GM12801 (cell line): Measurements from ENCODE around the gene POLR1B.

ENCODE experiments used
- TF ChIP-seq, protein P1 (sequence below): IDR thresholded peaks from one replicate; pipeline ENCODE4 v1.5.1; 2011; ENCODE audit warnings: control low read depth; ENCODE audit not compliant: insufficient read length; ENCODE audit errors: extremely low read depth

Gene POLR1B

DNA sequence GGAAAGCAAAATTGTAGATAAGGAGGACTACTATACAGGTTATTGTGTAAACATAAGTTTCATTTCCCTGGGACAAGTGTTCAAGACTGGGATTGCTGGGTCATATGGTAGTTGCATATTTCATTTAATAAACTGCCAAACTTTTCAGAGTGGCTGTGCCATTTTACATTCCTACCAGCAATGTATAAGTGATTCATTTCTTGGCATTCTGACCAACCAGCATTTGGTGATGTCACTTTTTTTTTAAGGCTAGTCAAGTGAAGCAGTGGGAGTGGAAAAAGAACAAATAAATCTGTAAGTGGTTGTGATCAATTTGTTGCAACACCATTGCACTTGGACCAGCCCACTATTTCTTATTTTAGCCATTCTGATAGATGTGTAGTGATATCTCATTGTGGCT, 37.0 kb downstream of the POLR1B start:
- TF ChIP-seq, protein P1, sequence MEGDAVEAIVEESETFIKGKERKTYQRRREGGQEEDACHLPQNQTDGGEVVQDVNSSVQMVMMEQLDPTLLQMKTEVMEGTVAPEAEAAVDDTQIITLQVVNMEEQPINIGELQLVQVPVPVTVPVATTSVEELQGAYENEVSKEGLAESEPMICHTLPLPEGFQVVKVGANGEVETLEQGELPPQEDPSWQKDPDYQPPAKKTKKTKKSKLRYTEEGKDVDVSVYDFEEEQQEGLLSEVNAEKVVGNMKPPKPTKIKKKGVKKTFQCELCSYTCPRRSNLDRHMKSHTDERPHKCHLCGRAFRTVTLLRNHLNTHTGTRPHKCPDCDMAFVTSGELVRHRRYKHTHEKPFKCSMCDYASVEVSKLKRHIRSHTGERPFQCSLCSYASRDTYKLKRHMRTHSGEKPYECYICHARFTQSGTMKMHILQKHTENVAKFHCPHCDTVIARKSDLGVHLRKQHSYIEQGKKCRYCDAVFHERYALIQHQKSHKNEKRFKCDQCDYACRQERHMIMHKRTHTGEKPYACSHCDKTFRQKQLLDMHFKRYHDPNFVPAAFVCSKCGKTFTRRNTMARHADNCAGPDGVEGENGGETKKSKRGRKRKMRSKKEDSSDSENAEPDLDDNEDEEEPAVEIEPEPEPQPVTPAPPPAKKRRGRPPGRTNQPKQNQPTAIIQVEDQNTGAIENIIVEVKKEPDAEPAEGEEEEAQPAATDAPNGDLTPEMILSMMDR, result no peak

DNA sequence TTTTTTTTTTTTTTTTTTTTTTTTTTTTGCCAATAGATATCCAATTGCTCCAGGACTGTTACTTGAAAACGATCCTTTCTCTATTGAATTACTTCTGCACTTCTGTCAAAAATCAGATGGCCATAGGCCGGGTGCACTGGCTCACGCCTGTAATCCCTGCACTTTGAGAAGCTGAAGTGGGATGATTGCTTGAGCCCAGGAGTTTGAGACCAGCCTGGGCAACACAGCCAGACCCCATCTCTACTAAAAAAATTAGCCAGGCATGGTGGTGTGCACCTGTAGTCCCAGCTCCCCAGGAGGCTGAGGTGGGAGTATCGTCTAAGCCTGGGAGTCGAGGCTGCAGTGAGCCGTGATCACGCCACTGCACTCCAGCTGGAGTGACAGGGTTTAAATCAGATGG, 37.8 kb downstream of the POLR1B start:
- TF ChIP-seq, protein P1, result no peak

DNA sequence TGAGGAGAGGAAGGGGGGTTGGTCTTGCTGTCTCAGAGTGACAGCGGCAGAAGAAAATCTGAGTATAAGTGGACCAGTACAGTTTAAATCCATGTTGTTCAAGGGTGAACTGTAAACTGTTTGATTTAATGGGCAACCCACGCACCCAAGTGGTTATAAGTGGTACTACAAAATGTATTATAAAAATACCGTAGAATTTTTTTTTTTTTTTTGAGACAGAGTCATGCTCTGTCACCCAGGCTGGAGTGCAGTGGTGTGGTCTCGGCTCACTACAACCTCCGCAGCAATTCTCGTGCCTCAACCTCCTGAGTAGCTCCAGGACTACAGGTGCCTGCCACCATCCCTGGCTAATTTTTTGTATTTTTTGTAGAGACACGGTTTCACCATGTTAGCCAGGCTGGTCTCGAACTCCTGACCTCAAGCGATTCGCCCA, 40.1 kb downstream of the POLR1B start:
- TF ChIP-seq, protein P1, result no peak

- TF ChIP-seq, protein P1, result no peak
These were observed 41.4 kb downstream of the POLR1B start for GRCh38 chr2:112583497-112584133.

DNA sequence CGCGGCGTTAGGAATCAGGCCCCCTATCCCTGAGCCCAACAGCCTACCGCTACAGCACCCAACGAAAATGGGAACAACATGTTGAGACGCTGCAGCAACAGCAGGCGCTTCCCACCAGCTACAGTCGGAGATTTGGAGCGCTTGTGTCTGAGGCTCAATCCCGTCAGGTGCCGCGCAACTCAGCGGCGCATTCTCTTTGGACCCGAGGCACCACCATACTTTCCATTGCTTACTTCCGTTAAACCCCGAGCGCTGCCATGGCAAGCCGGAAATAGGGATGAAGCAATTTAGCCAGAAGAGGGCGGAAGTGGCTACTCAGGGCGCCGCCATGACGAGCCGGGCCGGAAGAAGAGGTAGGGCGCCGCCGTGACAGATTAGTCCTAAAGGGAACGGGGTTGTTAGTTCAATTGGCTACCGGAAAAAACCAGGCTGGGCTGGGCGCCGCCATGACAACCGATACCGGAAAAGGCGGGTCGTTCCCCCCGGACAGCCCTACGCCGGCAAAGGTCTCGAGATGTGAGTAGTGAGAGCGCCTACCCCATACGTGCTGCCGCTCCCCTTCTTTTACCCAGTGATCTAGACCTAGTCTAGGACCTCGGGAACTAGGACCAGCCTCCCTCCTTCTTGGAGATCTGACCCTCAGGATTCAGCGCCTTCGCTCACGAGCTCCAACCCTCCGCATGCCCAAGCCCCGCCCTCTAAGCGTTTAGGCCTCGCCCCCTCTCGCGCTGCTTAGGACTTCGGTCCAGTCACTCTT, 42.0 kb downstream of the POLR1B start, which contains the start of gene CHCHD5:
TSS of gene CHCHD5 (plus strand) at position 476 of the 757 bp plus-strand sequence. CDS start at position 515, 39 bp downstream.
- TF ChIP-seq, protein P1, result no peak

DNA sequence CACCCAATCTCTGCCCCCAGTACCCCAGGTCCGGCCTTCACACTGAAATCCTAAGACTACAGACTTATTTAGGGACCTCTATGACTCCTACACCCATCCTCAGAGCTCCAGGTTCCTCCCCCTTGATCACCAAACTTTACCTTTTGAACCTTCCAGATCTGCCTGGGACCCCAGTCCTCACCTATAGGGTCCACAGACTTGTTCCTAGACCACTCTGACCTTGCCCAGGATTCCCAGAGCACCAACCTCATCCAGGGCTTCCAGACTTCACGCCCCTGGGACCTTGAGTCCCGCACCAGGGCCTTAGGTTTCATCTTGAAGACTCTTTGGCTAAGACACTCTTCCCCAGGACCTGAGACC, 42.6 kb downstream of the POLR1B start:
- TF ChIP-seq, protein P1, result no peak

GRCh38 chr2:112585400-112585799, 43.1 kb downstream of the POLR1B start:
- TF ChIP-seq, protein P1, result no peak
